ENCODE measurements around the gene EYS. TPM values are rescaled to one million over a fixed set of nuclear protein-coding genes. Genes with fewer than 3 reads are reported as not detected.

EYS gene
- total RNA-seq, 1 experiment from 2014 or later = 1.5 TPM

DNA sequence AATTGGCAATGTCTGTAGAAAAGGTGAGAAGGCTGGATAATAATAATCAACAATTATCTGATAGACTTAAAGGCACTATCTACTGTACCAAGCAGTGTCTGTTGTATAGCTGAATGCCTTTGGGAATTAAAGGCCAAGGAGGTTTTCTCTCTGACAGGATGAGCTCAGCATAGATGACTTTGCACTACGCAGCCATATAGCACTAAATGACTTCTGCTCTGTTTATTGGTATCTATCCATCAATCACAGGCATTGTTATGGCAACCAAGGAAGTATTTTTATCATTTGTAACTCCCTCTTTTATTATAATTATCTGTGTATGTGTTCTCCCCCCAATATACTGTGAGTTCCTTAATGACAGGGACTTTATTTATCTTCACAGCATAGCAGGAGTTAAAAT is 1417.1 kb downstream of the EYS start:
- ChIA-PET CTCF (no interaction called here), POLR2A (no interaction called here)
- no TSS peak for BruUV-seq (replicated peaks)
- H3K4me1 Mint-ChIP-seq (ENCODE audit: insufficient read depth, unreplicated experiment) = peaks cover 6% of the 10 kb centered on the region
- peaks cover 2% of the 10 kb centered on the region for H3K36me3 Mint-ChIP-seq (ENCODE audit: insufficient read depth, unreplicated experiment)
- H3K9me3 Mint-ChIP-seq (ENCODE audit: unreplicated experiment) = peaks cover 2% of the 10 kb centered on the region
- H3K27ac Mint-ChIP-seq (ENCODE audit: low read depth, unreplicated experiment) = no peak overlapping the region
- intact Hi-C loops (cut with micrococcal nuclease) = no loop called here
- H3K4me3 Mint-ChIP-seq (ENCODE audit: unreplicated experiment) = no peak overlapping the region
- DNase-seq (ENCODE audit: unreplicated experiment) = no peak
- TF ChIP-seq, protein P1, sequence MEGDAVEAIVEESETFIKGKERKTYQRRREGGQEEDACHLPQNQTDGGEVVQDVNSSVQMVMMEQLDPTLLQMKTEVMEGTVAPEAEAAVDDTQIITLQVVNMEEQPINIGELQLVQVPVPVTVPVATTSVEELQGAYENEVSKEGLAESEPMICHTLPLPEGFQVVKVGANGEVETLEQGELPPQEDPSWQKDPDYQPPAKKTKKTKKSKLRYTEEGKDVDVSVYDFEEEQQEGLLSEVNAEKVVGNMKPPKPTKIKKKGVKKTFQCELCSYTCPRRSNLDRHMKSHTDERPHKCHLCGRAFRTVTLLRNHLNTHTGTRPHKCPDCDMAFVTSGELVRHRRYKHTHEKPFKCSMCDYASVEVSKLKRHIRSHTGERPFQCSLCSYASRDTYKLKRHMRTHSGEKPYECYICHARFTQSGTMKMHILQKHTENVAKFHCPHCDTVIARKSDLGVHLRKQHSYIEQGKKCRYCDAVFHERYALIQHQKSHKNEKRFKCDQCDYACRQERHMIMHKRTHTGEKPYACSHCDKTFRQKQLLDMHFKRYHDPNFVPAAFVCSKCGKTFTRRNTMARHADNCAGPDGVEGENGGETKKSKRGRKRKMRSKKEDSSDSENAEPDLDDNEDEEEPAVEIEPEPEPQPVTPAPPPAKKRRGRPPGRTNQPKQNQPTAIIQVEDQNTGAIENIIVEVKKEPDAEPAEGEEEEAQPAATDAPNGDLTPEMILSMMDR (IDR thresholded peaks at IDR 0.05; ENCODE audit: unreplicated experiment) = no peak
- H3K27me3 Mint-ChIP-seq (ENCODE audit: insufficient read depth, unreplicated experiment) = no peaks in the 10 kb centered on the region

GRCh38 chr6:64288351-64288750 is 1418.7 kb downstream of the EYS start:
- H3K36me3 Mint-ChIP-seq (ENCODE audit: insufficient read depth, unreplicated experiment) = no peaks in the 10 kb centered on the region
- DNase-seq (ENCODE audit: unreplicated experiment) = no peak
- H3K27ac Mint-ChIP-seq (ENCODE audit: low read depth, unreplicated experiment) = no peak overlapping the region
- no peaks in the 10 kb centered on the region for H3K27me3 Mint-ChIP-seq (ENCODE audit: insufficient read depth, unreplicated experiment)
- intact Hi-C loops (cut with micrococcal nuclease) = no loop called here
- H3K9me3 Mint-ChIP-seq (ENCODE audit: unreplicated experiment) = no peaks in the 10 kb centered on the region
- ChIA-PET POLR2A (no interaction called here), CTCF (no interaction called here)
- no peak overlapping the region for H3K4me3 Mint-ChIP-seq (ENCODE audit: unreplicated experiment)
- TF ChIP-seq, protein P1 (IDR thresholded peaks at IDR 0.05; ENCODE audit: unreplicated experiment) = no peak
- no TSS peak for BruUV-seq (replicated peaks)
- H3K4me1 Mint-ChIP-seq (ENCODE audit: insufficient read depth, unreplicated experiment) = peaks cover 6% of the 10 kb centered on the region

DNA sequence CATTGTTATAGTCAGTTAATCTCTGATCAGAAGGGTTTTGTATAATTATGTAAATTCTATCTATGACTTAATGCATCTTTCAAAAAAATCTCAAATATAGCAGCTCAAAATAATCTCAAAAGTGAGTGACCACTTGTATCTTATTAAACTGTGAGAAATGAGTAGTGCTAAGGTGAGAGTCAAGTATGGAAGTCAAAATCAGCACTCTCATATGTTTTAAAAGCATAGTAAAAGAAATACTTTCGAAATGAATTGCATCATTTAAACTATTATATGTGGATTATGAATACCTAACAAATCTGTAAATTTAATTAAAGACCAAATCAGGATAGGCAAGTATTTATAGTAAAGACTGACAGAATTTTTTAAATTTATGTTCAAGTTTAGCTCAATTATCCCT is 1425.9 kb downstream of the EYS start:
- ChIA-PET CTCF (interaction anchor here (1.2 kb wide), 1 partner anchor 1493 kb away, joined by 3 read pairs; no protein-coding TSS in a partner anchor), POLR2A (no interaction called here)
- no TSS peak for BruUV-seq (replicated peaks)
- DNase-seq (ENCODE audit: unreplicated experiment) = no peak
- no peaks in the 10 kb centered on the region for H3K4me1 Mint-ChIP-seq (ENCODE audit: insufficient read depth, unreplicated experiment)
- TF ChIP-seq, protein P1 (IDR thresholded peaks at IDR 0.05; ENCODE audit: unreplicated experiment) = no peak
- H3K4me3 Mint-ChIP-seq (ENCODE audit: unreplicated experiment) = no peak overlapping the region
- H3K36me3 Mint-ChIP-seq (ENCODE audit: insufficient read depth, unreplicated experiment) = no peaks in the 10 kb centered on the region
- H3K9me3 Mint-ChIP-seq (ENCODE audit: unreplicated experiment) = no peaks in the 10 kb centered on the region
- H3K27ac Mint-ChIP-seq (ENCODE audit: low read depth, unreplicated experiment) = no peak overlapping the region
- intact Hi-C loops (cut with micrococcal nuclease) = loop anchor here (2.0 kb wide), 1 partner anchor 1496 kb away; no protein-coding TSS in a partner anchor
- H3K27me3 Mint-ChIP-seq (ENCODE audit: insufficient read depth, unreplicated experiment) = no peaks in the 10 kb centered on the region

DNA sequence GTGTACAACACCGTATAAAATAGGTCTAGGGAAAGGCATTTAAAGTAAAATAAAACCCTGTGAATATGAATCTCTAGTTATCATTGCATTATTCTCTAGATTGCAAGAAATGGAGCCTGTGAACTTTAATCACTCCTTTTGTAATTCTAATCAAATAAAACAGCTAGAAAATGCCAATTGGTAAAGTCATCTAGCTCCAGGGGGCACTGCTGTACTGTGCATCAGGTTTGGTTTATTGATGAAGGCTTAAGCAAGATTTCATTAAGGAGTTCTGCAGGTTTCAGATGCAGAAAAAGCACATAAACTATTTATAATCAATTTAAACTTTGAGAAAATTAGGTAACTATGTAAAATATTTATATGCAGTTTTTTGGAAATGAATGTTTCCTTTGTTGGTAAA is 1426.5 kb downstream of the EYS start:
- BruUV-seq (replicated peaks) = no TSS peak
- Mint-ChIP-seq H3K36me3 (ENCODE audit: insufficient read depth, unreplicated experiment) (no peaks in the 10 kb centered on the region), H3K4me1 (ENCODE audit: insufficient read depth, unreplicated experiment) (no peaks in the 10 kb centered on the region), H3K27me3 (ENCODE audit: insufficient read depth, unreplicated experiment) (no peaks in the 10 kb centered on the region), H3K4me3 (ENCODE audit: unreplicated experiment) (no peak overlapping the region), H3K27ac (ENCODE audit: low read depth, unreplicated experiment) (no peak overlapping the region), H3K9me3 (ENCODE audit: unreplicated experiment) (no peaks in the 10 kb centered on the region)
- DNase-seq (ENCODE audit: unreplicated experiment) = peak; percentile 65
- intact Hi-C loops (cut with micrococcal nuclease) = loop anchor here (2.0 kb wide), 1 partner anchor 1496 kb away; no protein-coding TSS in a partner anchor
- CTCF ChIA-PET = interaction anchor here (0.6 to 1.8 kb wide), 3 partner anchors 53 to 1494 kb away, joined by 3 to 7 read pairs (median 3); no protein-coding TSS in a partner anchor
- TF ChIP-seq, protein P1 (IDR thresholded peaks at IDR 0.05; ENCODE audit: unreplicated experiment) = peak; percentile 47
- POLR2A ChIA-PET = no interaction called here

Measured in MCF 10A (cell line).